Activated CD8-positive, alpha-beta memory T cell treated with anti-CD3 and anti-CD28 coated beads for 24 hours (primary cell): Measurements from ENCODE around the gene GAP43.

Source experiments
- DNase-seq: peaks from one replicate; pipeline ENCODE4 v3.0.0-alpha.2; 2020

The GAP43 gene

DNA sequence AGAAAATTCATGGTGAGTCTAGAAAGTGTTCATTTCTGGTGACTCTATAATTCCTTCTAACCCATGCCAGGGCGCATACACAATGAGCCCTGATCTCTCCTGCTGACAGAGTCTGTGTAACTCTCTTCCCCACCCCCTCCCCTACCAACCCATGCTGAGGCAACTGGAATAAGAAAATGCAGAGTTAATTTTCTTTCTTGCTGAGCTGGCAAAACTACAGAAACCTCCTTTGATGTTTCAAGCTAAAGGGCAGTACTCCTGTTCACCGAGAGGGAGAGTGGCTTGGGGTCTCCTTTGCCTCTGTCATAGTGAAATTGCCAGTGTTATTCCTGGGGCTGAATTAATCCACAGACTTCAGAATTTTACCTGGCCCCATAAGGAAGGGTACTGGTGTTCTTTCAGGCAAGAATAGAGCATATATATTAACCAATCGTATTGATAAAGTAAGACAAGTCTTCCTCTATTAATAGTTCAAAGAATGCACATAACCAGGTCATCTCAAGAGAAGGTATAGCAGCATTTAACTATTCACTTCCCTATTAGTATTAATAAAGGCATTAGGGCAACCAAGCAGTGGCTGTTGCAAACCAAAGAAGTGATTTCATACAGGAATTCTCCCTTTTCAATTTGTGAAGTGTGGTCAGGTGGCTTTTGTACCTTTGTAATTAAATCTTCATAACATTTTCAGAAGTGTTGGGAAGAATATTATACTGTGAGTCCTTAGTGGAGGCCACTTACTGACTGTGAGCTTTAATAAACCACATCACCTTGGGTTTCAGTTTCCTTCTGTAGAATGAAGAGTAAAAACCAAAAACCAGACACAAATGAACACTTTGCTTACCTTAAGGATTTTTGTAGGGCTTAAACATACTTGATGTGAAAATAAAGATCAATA lies 4.1 kb downstream of the GAP43 start:
- DNase-seq: no peak

GRCh38 chr3:115628075-115628412 lies 4.7 kb downstream of the GAP43 start:
- DNase-seq: no peak

DNA sequence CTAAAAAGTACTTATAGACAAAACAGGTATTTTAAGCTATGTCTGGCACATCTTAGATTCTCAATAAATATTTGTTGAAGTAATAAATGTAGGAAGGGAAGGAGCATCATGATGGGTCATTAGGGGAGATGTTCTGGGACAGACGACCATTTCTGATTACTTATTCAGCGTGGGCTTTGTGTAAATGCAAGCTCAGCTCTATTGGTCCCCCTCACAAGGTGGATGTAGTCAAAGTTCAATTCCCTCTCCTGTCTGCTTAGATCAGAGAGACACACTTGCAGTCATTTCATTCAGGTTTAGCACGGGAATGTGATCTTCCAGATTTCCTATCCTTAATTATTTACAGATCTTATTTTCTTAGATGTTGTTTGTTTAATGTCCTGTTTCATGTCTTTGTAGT lies 7.5 kb downstream of the GAP43 start:
- no peak for DNase-seq

GRCh38 chr3:115632026-115632425 lies 8.7 kb downstream of the GAP43 start:
- DNase-seq: no peak

DNA sequence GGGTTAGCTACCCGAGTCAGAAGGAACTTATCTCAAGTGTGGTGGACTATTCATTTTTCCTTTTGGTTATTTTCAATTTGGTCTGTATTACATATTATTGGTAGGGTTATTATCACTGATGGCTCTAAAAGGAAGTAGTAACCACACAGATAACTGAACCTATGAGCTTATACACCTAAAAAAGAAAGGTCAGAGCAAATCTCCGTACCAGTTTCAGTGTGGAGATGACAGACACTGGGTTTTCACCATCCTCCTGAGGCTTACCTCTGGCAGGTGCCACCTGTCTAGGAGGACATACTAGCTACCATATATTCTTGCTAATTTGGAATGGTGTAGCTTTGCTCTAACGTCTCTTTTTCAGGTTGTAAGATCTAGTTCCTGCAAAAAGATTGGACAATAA lies 10.2 kb downstream of the GAP43 start:
- no peak for DNase-seq

GRCh38 chr3:115634052-115634451 lies 10.7 kb downstream of the GAP43 start:
- DNase-seq: no peak

DNA sequence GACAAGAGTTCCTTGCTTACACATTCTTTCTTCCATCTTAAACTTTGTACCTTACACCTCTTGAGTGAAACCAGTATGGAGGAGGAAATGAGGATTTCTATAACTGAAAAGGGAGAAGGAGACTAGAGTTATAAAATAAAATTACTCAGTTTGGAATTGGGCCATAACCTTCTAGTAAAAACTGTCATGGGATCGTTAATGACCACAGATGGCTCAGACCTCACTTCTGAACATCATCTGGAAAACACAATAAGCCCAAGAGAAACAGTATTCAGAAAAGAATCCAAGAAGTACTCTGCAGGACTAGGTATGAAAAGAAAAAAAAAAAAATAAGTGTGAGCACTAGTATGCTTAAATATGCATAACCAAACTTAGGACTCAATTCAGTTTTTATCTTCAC lies 12.1 kb downstream of the GAP43 start:
- no peak for DNase-seq

DNA sequence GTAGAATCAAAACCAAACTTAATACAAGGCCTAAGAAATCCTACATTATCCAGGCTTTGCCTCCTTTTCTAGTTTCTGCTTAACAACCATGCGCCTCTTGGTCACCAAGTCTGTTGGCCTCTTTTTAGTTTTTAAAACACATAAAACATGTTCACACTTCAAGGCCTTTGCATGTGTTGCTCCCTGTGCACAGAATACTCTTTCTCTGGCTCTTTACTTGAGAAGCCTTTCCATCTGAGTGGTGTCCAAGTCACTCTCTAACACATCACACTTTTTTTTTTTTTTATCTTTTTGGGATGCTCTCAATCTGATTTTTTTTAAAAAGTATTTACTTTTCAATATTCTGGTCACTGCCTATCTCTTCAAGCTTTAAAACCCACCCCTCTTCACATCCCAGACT lies 14.9 kb downstream of the GAP43 start:
- no peak for DNase-seq

DNA sequence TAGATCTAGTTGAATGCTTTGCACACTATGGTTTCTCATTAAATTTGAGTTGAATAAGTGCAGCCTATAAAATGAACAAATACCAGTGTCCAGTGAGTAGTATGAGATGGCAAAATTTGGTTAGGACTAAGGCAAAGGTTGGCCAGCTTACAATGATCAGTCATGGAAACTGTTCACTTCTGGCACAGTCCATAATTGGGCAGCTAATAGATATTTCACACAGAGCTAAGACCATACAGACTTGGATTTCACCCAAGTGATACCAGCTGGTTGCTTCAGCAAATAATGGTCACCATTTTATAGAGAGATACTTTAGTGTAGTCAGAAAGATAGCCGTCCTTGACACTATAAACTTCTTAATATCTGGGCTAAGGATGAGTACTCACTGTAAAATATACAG lies 15.7 kb downstream of the GAP43 start:
- no peak for DNase-seq

GRCh38 chr3:115644391-115644790 lies 21.1 kb downstream of the GAP43 start:
- DNase-seq: no peak

GRCh38 chr3:115646027-115646690 lies 22.8 kb downstream of the GAP43 start:
- DNase-seq: no peak

- DNase-seq: no peak
Measured at GRCh38 chr3:115648559-115648958, 25.2 kb downstream of the GAP43 start.

- DNase-seq: no peak
Measured at GRCh38 chr3:115651087-115651486, 27.8 kb downstream of the GAP43 start.

GRCh38 chr3:115651599-115651998 lies 28.3 kb downstream of the GAP43 start:
- no peak for DNase-seq

DNA sequence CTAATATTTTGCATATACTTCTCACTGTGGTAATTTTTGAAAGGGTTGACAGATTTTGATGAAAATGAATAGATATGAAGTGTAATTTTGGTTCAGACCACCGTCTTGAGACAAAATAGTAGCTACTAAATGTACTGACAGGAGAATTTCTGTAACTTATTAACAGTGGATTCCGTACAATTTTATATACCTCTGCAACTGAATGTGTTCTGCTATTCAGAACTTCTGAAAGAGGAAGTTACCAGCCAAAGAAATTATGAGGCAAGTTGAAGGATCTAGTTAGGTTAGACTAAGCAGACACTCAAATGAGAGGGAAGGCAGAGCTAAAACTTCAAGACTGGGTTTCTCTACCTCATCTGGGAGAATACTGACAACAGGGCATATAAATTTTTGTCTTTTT lies 29.4 kb downstream of the GAP43 start:
- no peak for DNase-seq

DNA sequence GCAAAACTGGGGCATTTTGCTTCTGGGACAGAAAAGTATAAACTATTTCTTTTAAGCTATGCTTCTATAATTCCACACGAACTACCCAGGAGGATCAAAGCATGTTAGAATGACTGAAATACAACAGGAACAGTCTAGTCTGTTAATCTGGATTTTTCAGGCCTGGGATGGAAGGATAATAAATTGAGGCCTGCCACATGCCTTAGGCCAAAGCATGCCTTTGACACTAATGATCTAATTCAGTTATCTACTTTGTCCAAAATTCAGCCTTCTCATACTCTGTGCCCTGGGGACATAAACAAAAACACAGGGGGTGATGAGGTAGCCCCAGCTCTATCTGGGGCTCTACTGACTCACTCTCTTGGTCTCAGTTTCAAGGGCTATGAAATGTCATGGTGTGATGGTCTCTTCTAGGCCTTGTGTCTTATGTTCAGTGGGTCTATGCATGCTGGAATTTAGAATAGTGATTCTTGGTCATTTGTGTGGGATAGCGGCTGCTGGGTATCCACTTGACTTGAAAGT lies 32.5 kb downstream of the GAP43 start:
- DNase-seq: no peak

DNA sequence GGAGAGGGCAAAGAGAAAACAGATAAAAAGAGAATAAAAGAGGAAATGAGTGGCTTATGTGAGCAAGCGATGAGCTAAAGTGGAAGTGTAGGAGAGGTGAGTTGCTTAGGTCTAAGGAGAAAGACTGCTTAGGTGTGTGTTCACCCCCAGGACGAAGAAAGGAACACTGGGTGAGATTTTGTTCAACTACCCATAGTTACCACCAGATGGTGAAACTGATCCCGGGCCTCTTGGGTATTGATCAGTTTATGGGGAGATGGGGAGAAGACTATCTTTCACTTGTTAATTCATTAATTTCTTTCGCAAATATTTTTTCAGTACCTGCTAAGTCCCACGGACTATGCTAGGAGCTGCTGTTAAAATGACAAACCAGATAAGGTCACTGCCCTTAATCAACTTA lies 33.9 kb downstream of the GAP43 start:
- DNase-seq: no peak

GRCh38 chr3:115658032-115658336 lies 34.7 kb downstream of the GAP43 start:
- no peak for DNase-seq

- DNase-seq: peak; percentile 85
Measured at GRCh38 chr3:115658337-115659181, 35.2 kb downstream of the GAP43 start.

- no peak for DNase-seq
Measured at GRCh38 chr3:115659253-115660220, 36.2 kb downstream of the GAP43 start.

- no peak for DNase-seq
Measured at GRCh38 chr3:115660646-115661337, 37.5 kb downstream of the GAP43 start.

- no peak for DNase-seq
Measured at GRCh38 chr3:115662356-115662755, 39.0 kb downstream of the GAP43 start.
